Measurements from ENCODE around the gene SHROOM4.

The SHROOM4 gene

DNA sequence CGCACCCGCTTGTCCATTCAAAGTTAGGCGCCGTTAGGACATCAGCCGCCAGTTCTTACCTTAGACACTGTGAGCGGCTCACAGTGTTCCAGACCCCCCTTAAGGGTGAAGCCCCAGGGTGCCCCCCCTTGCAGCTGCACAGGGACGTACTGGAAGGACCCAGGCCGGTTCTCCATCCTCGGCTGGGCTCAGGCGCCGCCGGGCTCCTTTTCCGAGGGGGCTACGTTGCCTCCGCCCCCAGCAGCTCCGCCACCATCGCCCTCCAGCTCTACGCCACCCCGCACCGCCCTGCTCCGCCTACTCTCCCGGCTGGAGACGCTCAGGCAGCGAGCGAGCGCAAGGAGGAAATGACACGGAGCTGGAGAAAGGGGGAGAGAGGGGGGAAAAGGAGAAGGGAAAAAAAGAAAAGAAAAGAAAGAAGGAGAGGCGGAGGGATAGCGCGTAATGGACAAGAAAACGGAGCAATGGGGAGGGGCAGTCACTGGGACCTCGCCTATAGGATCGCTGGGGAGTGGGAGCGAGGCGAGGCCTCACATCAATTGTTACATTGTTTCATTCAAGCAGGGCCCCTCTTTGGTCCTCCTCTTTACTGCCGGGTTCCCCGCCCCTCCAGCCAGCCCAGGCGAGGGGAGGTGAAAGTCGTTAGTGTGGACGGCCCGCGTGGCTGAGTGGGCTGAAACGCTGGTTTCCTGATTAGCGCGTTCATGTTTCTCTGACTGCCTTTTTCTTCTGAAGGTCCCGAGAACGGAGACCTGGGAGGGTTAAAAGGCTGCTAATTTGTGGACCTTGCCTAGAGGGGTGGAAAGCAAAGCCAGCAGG is at the start of gene SHROOM4:
TSS of gene SHROOM4 (minus strand) at position 352 of the 819 bp plus-strand sequence. CDS start at position 176, 176 bp downstream.
- no peak for DNase-seq (ENCODE audit: low read depth)

DNA sequence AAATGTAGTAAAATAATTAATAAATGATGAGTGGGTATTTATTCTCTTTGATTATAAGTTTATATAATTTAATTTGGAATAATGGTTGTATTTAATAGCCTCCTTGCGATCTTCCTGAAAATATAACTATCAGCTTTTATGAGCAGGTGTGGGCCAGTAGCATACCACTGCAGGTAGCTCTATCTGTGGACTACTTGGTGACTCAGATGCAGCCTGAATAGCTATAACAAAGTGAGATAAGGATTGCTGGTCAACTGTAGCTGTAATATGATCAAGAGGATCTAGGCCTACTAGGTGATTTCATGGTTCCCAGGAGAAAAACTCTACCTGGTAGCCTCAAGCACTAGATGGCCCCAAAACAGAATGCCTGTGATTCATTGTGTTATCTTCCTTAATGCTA is 49.5 kb upstream of the SHROOM4 start:
- DNase-seq (ENCODE audit: low read depth), result no peak

DNA sequence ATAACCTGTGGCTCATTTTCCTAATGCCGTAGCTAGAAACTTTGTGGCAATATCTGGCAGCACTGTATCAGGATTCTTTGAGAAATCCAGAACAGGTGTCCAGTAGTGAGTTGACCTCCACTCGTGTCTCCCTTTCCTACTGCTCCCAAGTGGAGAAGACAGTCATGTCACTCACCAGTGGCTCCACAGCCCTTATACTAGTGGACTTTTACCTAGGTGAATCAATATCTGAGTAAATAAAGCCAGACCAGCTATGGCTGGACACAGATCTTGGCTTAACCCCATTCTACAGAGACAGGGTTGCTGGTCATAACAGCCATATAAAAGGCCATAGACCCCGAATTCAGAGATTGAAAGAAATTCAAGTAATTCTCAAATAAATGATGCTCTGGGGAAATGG is 46.5 kb upstream of the SHROOM4 start:
- DNase-seq (ENCODE audit: low read depth), result no peak

DNA sequence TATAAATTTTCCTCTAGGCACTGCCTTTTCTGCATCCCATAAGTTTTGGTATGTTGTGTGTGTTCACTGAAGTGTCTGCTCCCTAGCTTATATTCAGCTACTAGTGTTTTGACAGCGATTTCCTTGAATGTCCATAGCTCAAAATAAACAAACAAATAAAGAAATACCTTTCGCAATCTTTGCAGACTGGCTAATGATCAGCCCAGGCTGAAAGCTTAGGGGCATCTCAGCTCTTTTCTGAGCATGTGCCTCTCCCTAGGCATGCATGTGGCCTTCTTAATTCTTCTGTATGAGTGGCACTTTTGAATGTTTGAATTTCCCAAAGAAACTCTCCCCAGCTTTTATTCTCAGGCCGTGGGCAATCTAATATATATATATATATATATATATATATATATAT is 44.6 kb upstream of the SHROOM4 start:
- no peak for DNase-seq (ENCODE audit: low read depth)

DNA sequence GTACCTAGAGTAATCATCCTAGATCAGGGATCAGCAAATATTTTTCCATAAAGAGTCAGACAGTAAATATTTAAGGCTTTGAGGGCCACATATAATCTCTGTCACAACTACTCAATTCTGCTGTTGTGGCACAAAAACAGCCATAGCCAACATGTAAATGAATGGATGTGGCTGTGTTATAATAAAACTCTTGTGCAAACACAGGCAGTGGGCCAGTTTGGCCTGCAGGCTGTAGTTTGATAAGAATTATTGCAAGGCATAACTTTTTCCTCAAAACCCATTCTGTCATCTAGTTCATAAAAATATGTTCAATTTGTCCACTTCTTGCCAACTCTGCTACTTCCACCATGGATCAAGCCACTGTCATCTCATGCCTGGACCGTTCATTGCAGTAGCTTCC is 39.4 kb upstream of the SHROOM4 start:
- no peak for DNase-seq (ENCODE audit: low read depth)

DNA sequence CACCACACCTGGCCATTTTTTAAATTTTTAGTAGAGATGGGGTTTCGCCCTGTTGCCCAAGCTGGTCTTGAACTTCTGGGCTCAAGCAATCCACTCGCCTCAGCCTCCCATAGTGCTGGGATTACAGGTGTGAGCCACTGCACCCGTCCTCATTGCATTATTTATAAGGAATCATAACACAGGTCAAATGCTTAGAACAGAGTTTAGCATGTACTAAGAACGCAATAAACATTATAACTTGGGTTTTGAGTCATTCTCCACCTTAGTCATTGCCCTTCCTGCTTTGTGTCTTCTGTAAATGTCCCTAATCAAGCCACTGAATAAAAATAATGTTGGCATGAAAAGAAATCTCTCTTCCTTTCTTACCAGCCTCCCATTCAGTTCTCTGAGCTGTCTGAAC is 38.5 kb upstream of the SHROOM4 start:
- DNase-seq (ENCODE audit: low read depth), result no peak

- DNase-seq (ENCODE audit: low read depth), result no peak
Measured at GRCh38 chrX:50842221-50842620, 28.2 kb upstream of the SHROOM4 start.

GRCh38 chrX:50839730-50840129 is 25.7 kb upstream of the SHROOM4 start:
- DNase-seq (ENCODE audit: low read depth), result no peak

GRCh38 chrX:50838820-50839600 is 25.0 kb upstream of the SHROOM4 start:
- DNase-seq (ENCODE audit: low read depth), result no peak

DNA sequence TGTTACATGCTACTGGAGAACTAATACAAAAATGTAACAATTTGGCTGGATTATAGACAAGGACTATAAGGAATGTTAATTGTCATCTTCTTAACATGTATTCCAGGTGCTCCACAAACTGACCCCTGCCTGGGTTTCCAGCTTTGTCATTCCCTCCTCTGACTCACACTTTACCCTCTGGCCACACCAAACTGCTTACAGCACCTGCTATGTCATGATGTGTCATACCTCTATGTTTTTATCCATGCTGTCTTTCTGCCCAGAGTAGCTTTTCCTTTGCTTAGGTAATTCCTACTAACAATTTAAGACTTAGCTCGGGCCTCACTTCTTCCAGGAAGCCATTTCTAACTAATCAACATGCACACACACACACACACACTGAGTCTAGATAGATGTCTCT is 14.0 kb upstream of the SHROOM4 start:
- no peak for DNase-seq (ENCODE audit: low read depth)

DNA sequence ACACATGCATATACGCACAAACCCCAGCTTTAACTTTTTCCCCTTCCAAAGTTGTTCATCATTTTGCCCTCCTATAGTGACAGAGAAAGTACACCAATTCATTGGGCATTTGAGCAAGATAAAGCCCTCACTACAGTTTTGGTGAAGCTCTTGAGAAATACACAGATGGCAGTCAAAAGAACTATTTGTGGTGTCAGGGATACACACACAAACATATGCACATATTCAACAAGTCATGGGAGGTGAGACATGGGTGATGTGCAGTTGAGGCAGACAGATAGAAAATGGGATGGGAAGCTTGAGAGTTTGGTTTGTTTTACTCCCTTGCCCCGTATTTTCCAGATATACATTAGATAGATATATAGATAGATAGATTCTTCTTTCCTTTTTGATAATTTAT is 11.8 kb upstream of the SHROOM4 start:
- DNase-seq (ENCODE audit: low read depth), result no peak

GRCh38 chrX:50818986-50819385 is 5.0 kb upstream of the SHROOM4 start:
- DNase-seq (ENCODE audit: low read depth), result no peak

GRCh38 chrX:50815120-50815519 is 1.1 kb upstream of the SHROOM4 start:
- DNase-seq (ENCODE audit: low read depth), result no peak

GRCh38 chrX:50814701-50815100 is 707 bp upstream of the SHROOM4 start:
- no peak for DNase-seq (ENCODE audit: low read depth)

- no peak for DNase-seq (ENCODE audit: low read depth)
Measured at GRCh38 chrX:50812995-50813842, 775 bp downstream of the SHROOM4 start.

GRCh38 chrX:50805276-50805675 is 8.7 kb downstream of the SHROOM4 start:
- no peak for DNase-seq (ENCODE audit: low read depth)

GRCh38 chrX:50801135-50801534 is 12.9 kb downstream of the SHROOM4 start:
- DNase-seq (ENCODE audit: low read depth), result no peak

GRCh38 chrX:50799531-50799961 is 14.4 kb downstream of the SHROOM4 start:
- no peak for DNase-seq (ENCODE audit: low read depth)

GRCh38 chrX:50798783-50799182 is 15.2 kb downstream of the SHROOM4 start:
- DNase-seq (ENCODE audit: low read depth), result no peak

DNA sequence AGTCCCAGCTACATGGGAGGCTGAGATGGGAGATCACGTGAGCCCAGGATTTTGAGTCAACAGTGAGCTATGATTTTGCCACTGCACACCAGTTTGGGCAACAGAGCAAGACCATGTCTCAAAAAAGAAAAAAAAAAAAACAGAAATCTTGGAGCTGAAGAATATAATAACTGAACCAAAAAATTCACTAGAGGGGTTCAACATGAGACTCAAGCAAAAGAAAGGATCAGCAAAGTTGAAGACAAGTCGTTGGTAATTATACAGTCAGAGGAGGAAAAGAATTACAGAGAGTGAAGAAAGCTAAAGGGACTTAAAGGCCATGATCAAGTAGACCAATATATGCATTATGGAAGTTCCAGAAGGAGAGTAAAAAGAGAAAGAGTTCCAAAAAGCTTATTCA is 26.9 kb downstream of the SHROOM4 start:
- DNase-seq (ENCODE audit: low read depth), result no peak

- DNase-seq (ENCODE audit: low read depth), result no peak
Measured at GRCh38 chrX:50780144-50780543, 33.9 kb downstream of the SHROOM4 start.

GRCh38 chrX:50779694-50780093 is 34.3 kb downstream of the SHROOM4 start:
- DNase-seq (ENCODE audit: low read depth), result no peak
